HCT116 (cell line): ENCODE results near the gene CAMSAP1. TPM values are rescaled to one million over a fixed set of nuclear protein-coding genes. Genes with fewer than 3 reads are reported as not detected.

Source experiments
- ATAC-seq: fragments of 200-7000 bp; cut with Tn5 transposase; 2 replicates; pipeline ENCODE4 v1.9.1; 2020; ENCODE audit warnings: mild to moderate bottlenecking, moderate library complexity
- BruUV-seq: library from RNA; stranded (reverse); fragments of 400-500 nt; replicated peaks from 2 replicates; lab custom pipeline; 2021; lab: Mats Ljungman, UMichigan
- CTCF ChIA-PET: fragments of 300-600 bp; sonication (Branson Sonifier 250); formaldehyde crosslinking; loops from one replicate; lab custom pipeline; 2021; ENCODE audit warnings: antibody characterized with exemption; lab: Charles Lee
- POLR2A ChIA-PET: fragments of 300-600, 350-600 bp; sonication (Branson Sonifier 250); formaldehyde crosslinking; loops from one replicate; lab custom pipeline; 2021; ENCODE audit warnings: antibody characterized with exemption; lab: Charles Lee
- RAD21 ChIA-PET, 2 experiments: fragments of 300-600 bp; sonication (Branson Sonifier 250); formaldehyde crosslinking; loops; one replicate each; lab custom pipeline; 2023; ENCODE audit warnings: low total read pairs in 2 of 2; ENCODE audit not compliant: uncharacterized antibody in 2 of 2, unreplicated experiment in 2 of 2, low non-redundant PET in 1 of 2; lab: Charles Lee
- DNase-seq: peaks from one replicate; pipeline ENCODE4 v3.0.0-alpha.2; 2010; ENCODE audit warnings: low read depth, low spot score
- H2AFZ ChIP-seq: fragments of 200-600 bp; shearing (Covaris generic), sonication (generic); 2 replicates; pipeline ENCODE4 v1.6.1; 2017; ENCODE audit warnings: low read depth, mixed run types, mixed read lengths, antibody characterized with exemption, low read length; ENCODE audit not compliant: poor library complexity, severe bottlenecking
- H3K27ac ChIP-seq: 2 replicates; pipeline ENCODE4 v1.5.1; 2012; ENCODE audit warnings: low read depth, low read length
- H3K27me3 ChIP-seq: fragments of 200-600 bp; sonication (generic); 2 replicates; pipeline ENCODE4 v1.6.1; 2016; ENCODE audit warnings: mixed run types, low read length, mixed read lengths; ENCODE audit not compliant: insufficient read depth
- H3K36me3 ChIP-seq, 2 experiments: fragments of 200-500 bp in 1 of 2; fragments of 200-600 bp in 1 of 2; sonication (Bioruptor generic) in 1 of 2; sonication (generic) in 1 of 2; 2 replicates each; pipeline versions ENCODE4 v1.5.1 to v1.6.1; 2014 to 2016; ENCODE audit warnings: low read length in 2 of 2, inconsistent platforms in 1 of 2, mixed read lengths in 1 of 2, mixed run types in 1 of 2; ENCODE audit not compliant: insufficient read depth in 2 of 2, control insufficient read depth in 1 of 2
- H3K4me1 ChIP-seq, 2 experiments: fragments of 200-600 bp in 1 of 2; sonication (generic) in 1 of 2; 2 replicates each; pipeline versions ENCODE4 v1.5.1 to v1.6.1; 2012 to 2017; ENCODE audit warnings: low read length in 2 of 2, inconsistent platforms in 1 of 2, mild to moderate bottlenecking in 1 of 2, mixed read lengths in 1 of 2, mixed run types in 1 of 2, moderate library complexity in 1 of 2; ENCODE audit not compliant: insufficient read depth in 2 of 2, control insufficient read depth in 1 of 2
- H3K4me2 ChIP-seq: fragments of 200-600 bp; sonication (generic); 2 replicates; pipeline ENCODE4 v1.6.1; 2017; ENCODE audit warnings: mixed run types, low read length, mixed read lengths
- H3K4me3 ChIP-seq, 2 experiments: fragments of 200-600 bp in 1 of 2; sonication (generic) in 1 of 2; replicated peaks in 1 of 2; 2 replicates each; pipeline ENCODE4 v1.5.1; 2011 to 2016; ENCODE audit warnings: low read length in 2 of 2, control low read depth in 1 of 2, low read depth in 1 of 2, mild to moderate bottlenecking in 1 of 2, mixed read lengths in 1 of 2, mixed run types in 1 of 2
- H3K79me2 ChIP-seq: fragments of 200-600 bp; sonication (generic); 2 replicates; pipeline ENCODE4 v1.6.1; 2017; ENCODE audit warnings: mild to moderate bottlenecking, mixed run types, low read length, moderate library complexity, mixed read lengths; ENCODE audit not compliant: insufficient read depth
- H3K9ac ChIP-seq: fragments of 200-600 bp; sonication (generic); 2 replicates; pipeline ENCODE4 v1.6.1; 2016; ENCODE audit warnings: low read length, mixed read lengths
- H3K9me2 ChIP-seq: fragments of 200-600 bp; sonication (generic), shearing (Covaris generic); 2 replicates; pipeline ENCODE4 v1.6.1; 2017; ENCODE audit warnings: mixed run types, mild to moderate bottlenecking, moderate library complexity; ENCODE audit not compliant: insufficient read depth
- H3K9me3 ChIP-seq, 2 experiments: fragments of 200-500 bp in 1 of 2; fragments of 200-600 bp in 1 of 2; sonication (Bioruptor generic) in 1 of 2; sonication (generic) in 1 of 2; 2 replicates each; pipeline ENCODE4 v1.6.1; 2014 to 2017; ENCODE audit warnings: low read length in 2 of 2, mixed read lengths in 2 of 2, inconsistent platforms in 1 of 2, low read depth in 1 of 2, mild to moderate bottlenecking in 1 of 2, mixed run types in 1 of 2, moderate library complexity in 1 of 2; ENCODE audit not compliant: control insufficient read depth in 1 of 2, insufficient read depth in 1 of 2
- H4K20me1 ChIP-seq: fragments of 200-600 bp; sonication (generic), shearing (Covaris generic); 2 replicates; pipeline ENCODE4 v1.6.1; 2017; ENCODE audit warnings: mixed run types, mild to moderate bottlenecking, moderate library complexity; ENCODE audit not compliant: insufficient read depth
- CBX3 ChIP-seq: IDR thresholded peaks from 2 replicates; pipeline ENCODE4 v1.6.1; 2012; ENCODE audit warnings: low read depth
- CEBPB ChIP-seq: IDR thresholded peaks from 2 replicates; pipeline ENCODE4 v1.6.1; 2012; ENCODE audit warnings: low read depth
- ELF1 ChIP-seq: IDR thresholded peaks from 2 replicates; pipeline ENCODE4 v1.6.1; 2012; ENCODE audit warnings: low read depth, borderline replicate concordance
- EZH2phosphoT487 ChIP-seq: fragments of 200-600 bp; IDR thresholded peaks from 2 replicates; pipeline ENCODE4 v1.6.1; 2018; ENCODE audit warnings: antibody characterized with exemption, borderline replicate concordance
- FOSL1 ChIP-seq: IDR thresholded peaks from 2 replicates; pipeline ENCODE4 v1.6.1; 2012; ENCODE audit warnings: low read depth
- JUND ChIP-seq: IDR thresholded peaks from 2 replicates; pipeline ENCODE4 v1.6.1; 2012
- POLR2A ChIP-seq: IDR thresholded peaks from 2 replicates; pipeline ENCODE4 v1.7.0; 2011; ENCODE audit warnings: borderline replicate concordance; ENCODE audit not compliant: insufficient read depth, insufficient read length; ENCODE audit errors: extremely low read depth
- RAD21 ChIP-seq: IDR thresholded peaks from 2 replicates; pipeline ENCODE4 v1.6.1; 2012; ENCODE audit warnings: low read depth, mild to moderate bottlenecking
- SIN3A ChIP-seq: IDR thresholded peaks from 2 replicates; pipeline ENCODE4 v1.6.1; 2012; ENCODE audit warnings: low read depth
- SP1 ChIP-seq: IDR thresholded peaks from 2 replicates; pipeline ENCODE4 v1.6.1; 2012; ENCODE audit warnings: low read depth
- SRF ChIP-seq: IDR thresholded peaks from 2 replicates; pipeline ENCODE4 v1.6.1; 2012; ENCODE audit warnings: low read depth
- TCF7L2 ChIP-seq: IDR thresholded peaks from 2 replicates; pipeline ENCODE4 v1.7.0; 2011; ENCODE audit warnings: borderline replicate concordance, inconsistent platforms; ENCODE audit not compliant: insufficient read depth, insufficient read length; ENCODE audit errors: extremely low read depth
- YY1 ChIP-seq: IDR thresholded peaks from 2 replicates; pipeline ENCODE4 v1.6.1; 2011; ENCODE audit warnings: low read length, low read depth, moderate library complexity, mild to moderate bottlenecking; ENCODE audit not compliant: insufficient replicate concordance; ENCODE audit errors: extremely low read depth
- ZFX ChIP-seq: fragments of 450-650 bp; IDR thresholded peaks from 2 replicates; pipeline ENCODE4 v1.6.1; 2017
- ZNF274 ChIP-seq: fragments of 200-500 bp; sonication (Bioruptor generic); IDR thresholded peaks from 2 replicates; pipeline ENCODE4 v1.6.1; 2014; ENCODE audit warnings: mild to moderate bottlenecking, low read depth, low read length, inconsistent platforms
- intact Hi-C: fragments of 100-400 bp; cut with micrococcal nuclease; formaldehyde crosslinking; loops from 2 replicates; pipeline ENCODE4 v1.10.0; 2022
- total RNA-seq: library from RNA; stranded (reverse); gene quantifications from one replicate; pipeline ENCODE4 v1.2.1, GENCODE V29; 2021; ENCODE audit not compliant: unreplicated experiment
- TF ChIP-seq, protein P1 (sequence below): IDR thresholded peaks from 2 replicates; pipeline ENCODE4 v1.6.1; 2012; ENCODE audit warnings: low read depth

Gene CAMSAP1
- total RNA-seq, 1 experiment from 2014 or later = 33.1 TPM

DNA sequence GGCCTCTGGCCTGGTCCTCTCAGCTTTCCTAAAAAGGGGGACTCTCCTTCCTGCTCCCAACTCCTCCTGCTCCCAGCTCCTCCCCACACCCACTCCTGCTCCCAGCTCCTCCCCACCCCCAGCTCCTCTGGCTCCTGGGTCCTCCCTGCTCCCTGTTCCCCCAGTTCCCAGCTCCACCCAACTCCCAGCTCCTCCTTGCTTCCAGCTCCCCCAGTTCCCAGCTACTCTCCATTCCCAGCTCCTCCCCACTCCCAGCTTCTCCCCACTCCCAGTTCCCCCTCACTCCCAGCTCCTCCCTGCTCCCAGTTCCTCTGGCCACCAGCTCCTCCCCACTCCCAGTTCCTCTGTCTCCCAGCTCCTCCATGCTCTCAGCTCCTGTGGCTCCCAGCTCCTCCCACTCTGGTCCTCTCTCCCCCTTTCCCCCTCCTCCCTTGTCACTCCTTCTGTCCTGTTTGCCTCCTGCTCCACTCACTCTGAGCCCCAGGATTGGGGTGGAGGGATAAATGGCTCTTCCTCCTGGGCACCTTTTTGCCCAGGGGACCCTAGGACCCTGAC is 129.6 kb downstream of the CAMSAP1 start:
- BruUV-seq = no TSS peak
- CTCF ChIA-PET = no interaction called here
- no peaks in the 10 kb centered on the region for H4K20me1 ChIP-seq
- no peak overlapping the region for H3K27ac ChIP-seq
- H3K4me1 ChIP-seq = no peaks in the 10 kb centered on the region
- H3K4me2 ChIP-seq = no peak overlapping the region
- RAD21 ChIA-PET = no interaction called here
- H3K36me3 ChIP-seq = no peaks in the 10 kb centered on the region
- intact Hi-C loops = no loop called here
- no peaks in the 10 kb centered on the region for H3K9me3 ChIP-seq
- no peaks in the 10 kb centered on the region for H3K79me2 ChIP-seq
- DNase-seq (no peak), ATAC-seq (no peak)
- no peaks in the 10 kb centered on the region for H3K27me3 ChIP-seq
- no peak overlapping the region for H3K4me3 ChIP-seq
- POLR2A ChIA-PET = no interaction called here
- H3K9me2 ChIP-seq = no peaks in the 10 kb centered on the region
- no peak overlapping the region for H2AFZ ChIP-seq
- H3K9ac ChIP-seq = no peak overlapping the region
- TF ChIP-seq EZH2phosphoT487 (no peak), ZFX (no peak), CBX3 (no peak), JUND (no peak), SP1 (no peak), POLR2A (no peak), SIN3A (no peak), FOSL1 (no peak), TCF7L2 (no peak), SRF (no peak), YY1 (no peak), ZNF274 (no peak), RAD21 (no peak), ELF1 (no peak), CEBPB (no peak)
- TF ChIP-seq, protein P1, sequence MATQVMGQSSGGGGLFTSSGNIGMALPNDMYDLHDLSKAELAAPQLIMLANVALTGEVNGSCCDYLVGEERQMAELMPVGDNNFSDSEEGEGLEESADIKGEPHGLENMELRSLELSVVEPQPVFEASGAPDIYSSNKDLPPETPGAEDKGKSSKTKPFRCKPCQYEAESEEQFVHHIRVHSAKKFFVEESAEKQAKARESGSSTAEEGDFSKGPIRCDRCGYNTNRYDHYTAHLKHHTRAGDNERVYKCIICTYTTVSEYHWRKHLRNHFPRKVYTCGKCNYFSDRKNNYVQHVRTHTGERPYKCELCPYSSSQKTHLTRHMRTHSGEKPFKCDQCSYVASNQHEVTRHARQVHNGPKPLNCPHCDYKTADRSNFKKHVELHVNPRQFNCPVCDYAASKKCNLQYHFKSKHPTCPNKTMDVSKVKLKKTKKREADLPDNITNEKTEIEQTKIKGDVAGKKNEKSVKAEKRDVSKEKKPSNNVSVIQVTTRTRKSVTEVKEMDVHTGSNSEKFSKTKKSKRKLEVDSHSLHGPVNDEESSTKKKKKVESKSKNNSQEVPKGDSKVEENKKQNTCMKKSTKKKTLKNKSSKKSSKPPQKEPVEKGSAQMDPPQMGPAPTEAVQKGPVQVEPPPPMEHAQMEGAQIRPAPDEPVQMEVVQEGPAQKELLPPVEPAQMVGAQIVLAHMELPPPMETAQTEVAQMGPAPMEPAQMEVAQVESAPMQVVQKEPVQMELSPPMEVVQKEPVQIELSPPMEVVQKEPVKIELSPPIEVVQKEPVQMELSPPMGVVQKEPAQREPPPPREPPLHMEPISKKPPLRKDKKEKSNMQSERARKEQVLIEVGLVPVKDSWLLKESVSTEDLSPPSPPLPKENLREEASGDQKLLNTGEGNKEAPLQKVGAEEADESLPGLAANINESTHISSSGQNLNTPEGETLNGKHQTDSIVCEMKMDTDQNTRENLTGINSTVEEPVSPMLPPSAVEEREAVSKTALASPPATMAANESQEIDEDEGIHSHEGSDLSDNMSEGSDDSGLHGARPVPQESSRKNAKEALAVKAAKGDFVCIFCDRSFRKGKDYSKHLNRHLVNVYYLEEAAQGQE = no peak
